Kidney epithelial cell (primary cell): ENCODE measurements around the gene ZDHHC11B. TPM values are rescaled to one million over a fixed set of nuclear protein-coding genes. Genes with fewer than 3 reads are reported as not detected.
"Not testable (repeated sequence)": the region's sequence is repeated elsewhere in the genome, so short reads cannot be mapped to it uniquely, and the experiment has no call there.

Source experiments
- DNase-seq: peaks from one replicate; pipeline ENCODE4 v3.0.0-alpha.2; 2010; ENCODE audit warnings: low read depth
- H3K27me3 ChIP-seq: 2 replicates; pipeline ENCODE4 v1.6.0; 2011; ENCODE audit warnings: low read length; ENCODE audit not compliant: control insufficient read depth, insufficient read depth
- H3K36me3 ChIP-seq: 2 replicates; pipeline ENCODE4 v1.5.1; 2011; ENCODE audit warnings: low read length; ENCODE audit not compliant: control insufficient read depth, insufficient read depth
- H3K4me3 ChIP-seq: 2 replicates; pipeline ENCODE4 v1.5.1; 2011; ENCODE audit warnings: low read depth, mild to moderate bottlenecking, control low read depth, low read length
- CTCF ChIP-seq: IDR thresholded peaks from 2 replicates; pipeline ENCODE4 v1.5.1; 2011; ENCODE audit warnings: mild to moderate bottlenecking, moderate library complexity, low read length, control low read depth, inconsistent platforms; ENCODE audit not compliant: insufficient read depth, poor library complexity, severe bottlenecking
- total RNA-seq: library from RNA; depleted of rRNA; stranded (reverse); fragments of >200 nt; gene quantifications from 2 replicates; pipeline ENCODE4 v1.2.3, GENCODE V29; 2015

The ZDHHC11B gene
- total RNA-seq, 1 donor from 2014 or later, result 0.25 TPM

GRCh38 chr5:771087-771781 lies 13.3 kb downstream of the ZDHHC11B start:
- H3K36me3 ChIP-seq, DNase-seq, H3K27me3 ChIP-seq, H3K4me3 ChIP-seq: not testable (repeated sequence)

- H3K4me3 ChIP-seq, H3K36me3 ChIP-seq, H3K27me3 ChIP-seq, DNase-seq: not testable (repeated sequence)
These were observed 13.9 kb downstream of the ZDHHC11B start for GRCh38 chr5:770585-770984.

GRCh38 chr5:769485-770145 lies 14.9 kb downstream of the ZDHHC11B start:
- not testable (repeated sequence) for H3K27me3 ChIP-seq, DNase-seq, H3K4me3 ChIP-seq, H3K36me3 ChIP-seq

GRCh38 chr5:766666-767431 lies 17.7 kb downstream of the ZDHHC11B start:
- no peak overlapping the region for H3K4me3 ChIP-seq
- no peak for TF ChIP-seq CTCF
- H3K36me3 ChIP-seq, result no peaks in the 10 kb centered on the region
- H3K27me3 ChIP-seq, result no peaks in the 10 kb centered on the region
- no peak for DNase-seq

- TF ChIP-seq CTCF, result no peak
- H3K4me3 ChIP-seq, result no peak overlapping the region
- DNase-seq, result no peak
- H3K27me3 ChIP-seq, result no peaks in the 10 kb centered on the region
- H3K36me3 ChIP-seq, result no peaks in the 10 kb centered on the region
These were observed 18.4 kb downstream of the ZDHHC11B start for GRCh38 chr5:765948-766631.

- H3K4me3 ChIP-seq, result no peak overlapping the region
- DNase-seq, result no peak
- no peaks in the 10 kb centered on the region for H3K36me3 ChIP-seq
- peaks cover 4% of the 10 kb centered on the region for H3K27me3 ChIP-seq
- TF ChIP-seq CTCF, result no peak
These were observed 20.3 kb downstream of the ZDHHC11B start for GRCh38 chr5:763998-764781.
